ENCODE measurements around the gene INHBE. TPM values are rescaled to one million over a fixed set of nuclear protein-coding genes. Genes with fewer than 3 reads are reported as not detected.
A peak's percentile ranks its signal among the peaks of the same experiment; 100 is the strongest.
"Not testable (repeated sequence)": the region's sequence is repeated elsewhere in the genome, so short reads cannot be mapped to it uniquely, and the experiment has no call there.

Gene INHBE, protein sequence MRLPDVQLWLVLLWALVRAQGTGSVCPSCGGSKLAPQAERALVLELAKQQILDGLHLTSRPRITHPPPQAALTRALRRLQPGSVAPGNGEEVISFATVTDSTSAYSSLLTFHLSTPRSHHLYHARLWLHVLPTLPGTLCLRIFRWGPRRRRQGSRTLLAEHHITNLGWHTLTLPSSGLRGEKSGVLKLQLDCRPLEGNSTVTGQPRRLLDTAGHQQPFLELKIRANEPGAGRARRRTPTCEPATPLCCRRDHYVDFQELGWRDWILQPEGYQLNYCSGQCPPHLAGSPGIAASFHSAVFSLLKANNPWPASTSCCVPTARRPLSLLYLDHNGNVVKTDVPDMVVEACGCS
- under 1 TPM in 1 of 2 experiments, not detected in 1; 0.35 TPM for total RNA-seq

DNA sequence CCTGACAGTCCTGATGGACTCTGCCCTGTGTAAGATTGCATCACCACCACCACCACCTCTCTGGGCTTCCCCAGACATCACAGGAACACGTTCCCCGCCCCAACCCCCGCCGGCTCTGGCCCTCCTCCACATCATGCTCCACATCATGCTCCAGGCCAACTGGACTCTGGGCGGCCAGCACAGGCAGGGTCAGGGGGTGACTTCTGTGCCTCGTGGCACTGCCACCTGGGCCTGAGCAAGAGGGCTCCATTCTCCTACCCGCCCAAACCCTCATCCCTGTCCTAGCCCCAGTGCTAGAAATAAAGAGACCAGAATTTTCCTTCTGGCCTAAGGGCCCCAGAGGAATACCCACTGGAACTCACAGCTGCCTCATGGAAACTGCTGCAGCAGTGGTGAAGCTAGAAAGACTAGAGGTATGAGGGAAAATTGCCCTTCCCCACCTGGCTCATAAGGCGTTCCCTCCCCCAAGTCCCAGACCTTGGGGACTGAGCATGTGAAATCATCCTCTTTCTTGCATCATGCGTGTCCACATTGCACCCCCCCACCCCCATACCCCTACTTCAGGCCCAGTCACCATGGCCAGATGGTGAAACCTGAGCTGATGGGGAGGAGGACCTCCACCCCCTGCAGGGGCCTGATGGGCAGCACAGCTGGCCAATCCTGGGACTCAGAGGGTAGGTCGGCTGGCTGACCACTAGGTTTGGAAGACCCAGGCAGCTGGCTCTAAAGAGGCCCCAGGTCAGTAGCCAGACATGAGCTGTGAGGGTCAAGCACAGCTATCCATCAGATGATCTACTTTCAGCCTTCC is at the start of gene INHBE:
TSS of gene INHBE (plus strand) at position 742 of the 808 bp plus-strand sequence. CDS start 230 bp downstream, outside the sequence.
- Mint-ChIP-seq H3K27ac (peak within 1 kb of the TSS; percentile 13), H3K4me1 (peaks cover 24% of the 10 kb centered on the region), H3K4me3 (peak within 1 kb of the TSS; percentile 63), H3K9me3 (ENCODE audit: low read depth) (no peaks in the 10 kb centered on the region), H3K27me3 (no peaks in the 10 kb centered on the region), H3K36me3 (no peaks in the 10 kb centered on the region)
- no peak for ATAC-seq
- CTCF ChIA-PET, result interaction anchor here (0.7 to 15.0 kb wide), 29 partner anchors 8 to 241 kb away, joined by 3 to 144 read pairs (median 5); partner anchors contain the start of genes ARHGAP9 and INHBC
- DNase-seq, result no peak

- CTCF ChIA-PET, result interaction anchor here (0.8 to 1.4 kb wide), 3 partner anchors 42 to 197 kb away, joined by 3 to 5 read pairs (median 3); no protein-coding TSS in a partner anchor
- H3K4me3 Mint-ChIP-seq, result no peak overlapping the region
- no peaks in the 10 kb centered on the region for H3K9me3 Mint-ChIP-seq (ENCODE audit: low read depth)
- DNase-seq (no peak), ATAC-seq (no peak)
- no peaks in the 10 kb centered on the region for H3K27me3 Mint-ChIP-seq
- peaks cover 3% of the 10 kb centered on the region for H3K4me1 Mint-ChIP-seq
- H3K36me3 Mint-ChIP-seq, result peaks cover 11% of the 10 kb centered on the region
- H3K27ac Mint-ChIP-seq, result no peak overlapping the region
These were observed 44.6 kb upstream of the INHBE start for GRCh38 chr12:57410534-57410933.

DNA sequence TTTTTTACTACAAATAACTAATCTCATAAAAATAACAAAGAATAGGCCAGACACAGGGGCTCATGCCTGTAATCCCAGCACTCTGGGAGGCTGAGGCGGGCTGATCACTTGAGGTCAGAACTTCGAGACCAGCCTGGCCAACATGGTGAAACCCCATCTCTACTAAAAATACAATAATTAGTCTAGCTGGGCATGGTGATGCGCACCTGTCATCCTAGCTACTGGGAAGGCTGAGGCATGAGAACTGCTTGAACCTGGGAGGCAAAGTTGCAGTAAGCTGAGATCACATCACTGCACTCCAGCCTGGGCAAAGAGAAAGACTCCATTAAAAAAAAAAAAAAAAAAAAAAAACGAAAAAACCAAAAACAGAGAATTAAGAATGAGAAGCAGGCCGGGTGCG is 40.9 kb upstream of the INHBE start:
- H3K4me3 Mint-ChIP-seq; ATAC-seq; CTCF ChIA-PET; DNase-seq; H3K27me3 Mint-ChIP-seq; H3K9me3 Mint-ChIP-seq (ENCODE audit: low read depth); H3K4me1 Mint-ChIP-seq; H3K27ac Mint-ChIP-seq: not testable (repeated sequence)
- H3K36me3 Mint-ChIP-seq, result peaks cover 11% of the 10 kb centered on the region

DNA sequence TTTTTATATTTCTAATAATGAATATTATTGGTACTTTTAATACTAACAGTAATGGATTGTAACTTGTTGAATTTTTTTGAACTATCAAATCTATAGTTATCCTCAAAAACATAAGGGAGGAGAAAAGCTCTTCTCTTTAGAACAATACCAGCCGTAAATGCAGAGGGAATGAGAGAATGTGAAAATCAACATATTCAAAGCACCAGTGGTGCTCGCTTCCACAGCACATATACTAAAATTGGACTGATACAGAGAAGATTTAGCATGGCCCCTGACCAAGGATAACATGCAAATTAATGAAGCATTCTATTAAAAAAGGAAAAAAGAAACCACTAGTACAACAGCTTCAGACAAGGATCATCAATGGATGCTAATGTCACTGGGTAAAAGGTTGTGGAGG is 40.0 kb upstream of the INHBE start:
- ATAC-seq (no peak), DNase-seq (no peak)
- no peaks in the 10 kb centered on the region for H3K27me3 Mint-ChIP-seq
- no peak overlapping the region for H3K27ac Mint-ChIP-seq
- H3K4me1 Mint-ChIP-seq, result no peaks in the 10 kb centered on the region
- H3K4me3 Mint-ChIP-seq, result no peak overlapping the region
- H3K36me3 Mint-ChIP-seq, result peaks cover 15% of the 10 kb centered on the region
- CTCF ChIA-PET, result interaction anchor here (1.3 kb wide), 1 partner anchor 202 kb away, joined by 3 read pairs; no protein-coding TSS in a partner anchor
- H3K9me3 Mint-ChIP-seq (ENCODE audit: low read depth), result no peaks in the 10 kb centered on the region

GRCh38 chr12:57416039-57416996 is 38.8 kb upstream of the INHBE start:
- CTCF ChIA-PET, result no interaction called here
- no peak overlapping the region for H3K27ac Mint-ChIP-seq

DNA sequence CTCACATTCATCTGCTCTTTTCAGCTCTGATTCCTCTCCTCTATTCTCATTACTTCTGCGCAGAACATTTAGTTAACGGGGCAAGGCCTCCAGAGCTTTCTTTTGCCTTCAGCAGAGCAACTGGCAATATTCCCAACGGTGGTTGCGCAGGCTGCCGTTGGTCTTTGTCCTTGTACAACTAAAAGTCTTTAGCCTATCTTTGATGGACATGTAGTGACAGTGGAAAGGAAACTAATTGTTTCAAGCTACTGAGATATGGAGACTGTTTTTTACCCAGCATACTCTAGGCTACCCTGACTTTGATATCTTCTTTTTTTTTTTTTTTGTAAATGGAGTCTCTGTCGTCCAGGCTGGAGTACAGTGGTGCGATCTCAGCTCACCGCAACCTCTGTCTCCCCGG is 36.9 kb upstream of the INHBE start:
- no peak overlapping the region for H3K4me3 Mint-ChIP-seq
- no peaks in the 10 kb centered on the region for H3K9me3 Mint-ChIP-seq (ENCODE audit: low read depth)
- peaks cover 20% of the 10 kb centered on the region for H3K36me3 Mint-ChIP-seq
- H3K4me1 Mint-ChIP-seq, result no peaks in the 10 kb centered on the region
- ATAC-seq (no peak), DNase-seq (no peak)
- CTCF ChIA-PET, result interaction anchor here (1.2 to 2.0 kb wide), 2 partner anchors 12 to 41 kb away, joined by 3 to 5 read pairs; partner anchors contain the start of gene GLI1
- no peaks in the 10 kb centered on the region for H3K27me3 Mint-ChIP-seq
- no peak overlapping the region for H3K27ac Mint-ChIP-seq

More at GRCh38 chr12:57416039-57416996, 38.8 kb upstream of the INHBE start:
- DNase-seq (no peak), ATAC-seq (no peak)
- Mint-ChIP-seq H3K9me3 (ENCODE audit: low read depth) (no peaks in the 10 kb centered on the region), H3K36me3 (peaks cover 18% of the 10 kb centered on the region), H3K4me3 (no peak overlapping the region), H3K27me3 (no peaks in the 10 kb centered on the region), H3K4me1 (no peaks in the 10 kb centered on the region)

DNA sequence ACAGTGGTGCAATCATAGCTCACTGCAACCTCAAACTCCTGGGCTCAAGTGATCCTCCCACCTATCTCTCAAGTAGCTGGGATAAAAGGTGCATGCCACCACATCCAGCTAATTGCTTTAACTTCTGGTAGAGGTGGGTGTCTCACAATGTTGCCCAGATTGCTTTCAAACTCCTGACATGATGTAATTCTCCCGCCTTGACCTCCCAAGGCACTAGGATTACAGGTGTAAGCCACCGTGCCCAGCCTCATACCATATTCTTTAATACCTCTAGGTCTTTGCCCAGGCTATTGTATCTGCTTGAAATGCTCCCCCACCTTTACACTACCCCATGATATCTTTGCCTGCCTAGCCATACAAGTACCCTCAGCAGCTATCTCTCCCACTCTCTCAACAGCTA is 35.6 kb upstream of the INHBE start:
- DNase-seq (no peak), ATAC-seq (no peak)
- Mint-ChIP-seq H3K4me3 (no peak overlapping the region), H3K27ac (no peak overlapping the region), H3K9me3 (ENCODE audit: low read depth) (no peaks in the 10 kb centered on the region), H3K36me3 (peaks cover 20% of the 10 kb centered on the region), H3K27me3 (no peaks in the 10 kb centered on the region), H3K4me1 (no peaks in the 10 kb centered on the region)
- CTCF ChIA-PET, result interaction anchor here (1.2 to 2.0 kb wide), 2 partner anchors 11 to 40 kb away, joined by 3 to 5 read pairs; partner anchors contain the start of gene GLI1

DNA sequence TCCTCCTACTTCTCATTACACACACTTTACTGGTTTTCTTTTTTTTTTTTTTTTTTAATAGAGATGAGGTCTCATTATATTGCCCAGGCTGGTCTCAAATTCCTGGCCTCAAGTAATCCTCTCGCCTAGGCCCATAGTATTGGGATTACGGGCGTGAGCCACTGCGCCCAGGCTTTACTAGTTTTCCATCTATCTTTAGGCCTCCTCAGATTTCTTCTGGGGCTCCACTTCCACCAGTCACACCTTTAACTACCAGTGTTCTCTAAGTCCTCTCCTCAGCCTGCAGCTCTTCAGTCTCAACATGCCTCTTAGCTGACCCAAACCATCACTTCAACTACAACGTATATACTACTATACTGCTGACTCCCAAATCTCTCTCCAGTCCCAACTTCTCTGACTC is 34.6 kb upstream of the INHBE start:
- peaks cover 26% of the 10 kb centered on the region for H3K36me3 Mint-ChIP-seq
- CTCF ChIA-PET, result interaction anchor here (2.0 kb wide), 1 partner anchor 38 kb away, joined by 13 read pairs; the partner anchor contains the start of gene GLI1
- H3K27me3 Mint-ChIP-seq, result no peaks in the 10 kb centered on the region
- H3K9me3 Mint-ChIP-seq (ENCODE audit: low read depth), result no peaks in the 10 kb centered on the region
- no peak for ATAC-seq
- H3K27ac Mint-ChIP-seq, result no peak overlapping the region
- no peaks in the 10 kb centered on the region for H3K4me1 Mint-ChIP-seq
- DNase-seq, result no peak
- no peak overlapping the region for H3K4me3 Mint-ChIP-seq

DNA sequence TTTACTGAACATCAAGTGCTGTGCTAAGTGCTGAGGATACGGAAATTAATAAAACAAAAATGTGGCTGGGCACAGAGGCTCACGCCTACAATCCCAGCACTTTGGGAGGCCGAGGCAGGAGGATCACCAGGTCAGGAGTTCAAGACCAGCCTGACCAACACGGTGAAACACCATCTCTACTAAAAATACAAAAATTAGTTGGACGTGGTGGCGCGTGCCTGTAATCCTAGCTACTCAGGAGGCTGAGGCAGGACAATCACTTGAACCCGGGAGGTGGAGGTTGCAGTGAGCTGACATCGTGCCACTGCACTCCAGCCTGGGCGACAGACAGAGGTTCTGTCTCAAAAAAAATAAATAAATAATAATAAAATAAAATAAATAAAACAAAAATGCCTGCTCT is 28.2 kb upstream of the INHBE start:
- H3K4me1 Mint-ChIP-seq, result peaks cover 29% of the 10 kb centered on the region
- not testable (repeated sequence) for H3K9me3 Mint-ChIP-seq (ENCODE audit: low read depth); ATAC-seq; DNase-seq; H3K27ac Mint-ChIP-seq; H3K27me3 Mint-ChIP-seq; H3K4me3 Mint-ChIP-seq
- CTCF ChIA-PET, result interaction anchor here (3.9 kb wide), 1 partner anchor 27 kb away, joined by 23 read pairs; the partner anchor contains the start of gene INHBE
- peaks cover 33% of the 10 kb centered on the region for H3K36me3 Mint-ChIP-seq

DNA sequence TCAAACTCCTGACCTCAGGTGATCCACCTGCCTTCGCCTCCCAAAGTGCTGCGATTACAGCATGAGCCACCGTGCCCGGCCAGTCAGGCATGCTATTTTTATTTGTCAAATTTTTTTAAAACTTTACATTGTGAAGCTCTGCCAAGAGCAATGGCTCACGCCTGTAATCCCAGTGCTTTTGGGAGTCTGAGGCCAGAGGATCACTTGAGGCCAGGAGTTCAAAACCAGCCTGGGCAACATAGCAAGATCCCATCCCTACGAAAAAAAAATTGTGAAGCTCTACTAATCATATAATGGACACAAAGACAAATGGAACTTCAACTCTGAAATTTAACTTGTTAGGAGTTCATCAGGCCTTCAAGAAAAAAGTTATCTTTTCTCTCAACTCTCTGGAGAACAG is 26.1 kb upstream of the INHBE start:
- CTCF ChIA-PET, result interaction anchor here (1.4 to 3.9 kb wide), 3 partner anchors 24 to 31 kb away, joined by 5 to 29 read pairs (median 23); partner anchors contain the start of genes GLI1 and INHBE
- Mint-ChIP-seq H3K9me3 (ENCODE audit: low read depth) (no peaks in the 10 kb centered on the region), H3K27me3 (no peaks in the 10 kb centered on the region), H3K4me3 (peak overlapping the region; percentile 89), H3K4me1 (peaks cover 31% of the 10 kb centered on the region), H3K27ac (peak overlapping the region; percentile 34), H3K36me3 (peaks cover 26% of the 10 kb centered on the region)
- no peak for DNase-seq
- ATAC-seq, result no peak

DNA sequence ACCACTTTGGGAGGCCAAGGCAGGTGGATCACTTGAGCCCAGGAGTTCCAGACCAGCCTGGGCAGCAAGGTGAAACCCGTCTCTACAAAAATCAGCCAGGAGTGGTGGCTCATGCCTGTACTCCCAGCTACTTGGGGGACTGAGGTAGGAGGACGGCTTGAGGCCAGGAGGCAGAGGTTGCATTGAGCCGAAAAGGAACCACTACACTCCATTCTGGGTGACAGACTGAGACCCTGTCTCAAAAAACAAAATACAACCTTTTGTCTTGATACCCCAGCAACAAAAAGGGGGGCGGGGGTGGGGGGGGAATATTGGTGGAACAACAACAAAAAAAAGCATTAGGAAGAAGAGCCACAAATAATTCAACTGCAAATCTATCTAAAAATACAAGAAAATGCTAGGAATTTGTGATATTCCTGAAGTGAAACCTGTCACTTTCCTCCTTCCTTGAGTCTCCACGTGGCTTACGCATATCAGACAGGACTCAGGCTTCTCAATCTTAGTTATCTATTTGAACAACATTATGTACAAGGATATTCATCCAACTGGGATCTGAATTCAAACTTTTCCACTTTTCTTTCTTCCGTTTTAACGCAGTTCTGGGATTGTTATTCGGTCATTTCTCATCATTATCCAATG is 25.5 kb upstream of the INHBE start:
- Mint-ChIP-seq H3K4me3 (peak overlapping the region; percentile 89), H3K27ac (peak overlapping the region; percentile 97), H3K27me3 (no peaks in the 10 kb centered on the region), H3K36me3 (peaks cover 23% of the 10 kb centered on the region), H3K4me1 (peaks cover 35% of the 10 kb centered on the region), H3K9me3 (ENCODE audit: low read depth) (no peaks in the 10 kb centered on the region)
- ATAC-seq, result no peak
- CTCF ChIA-PET, result interaction anchor here (0.8 to 3.9 kb wide), 10 partner anchors 11 to 327 kb away, joined by 3 to 29 read pairs (median 4); partner anchors contain the start of genes GLI1 and INHBE
- DNase-seq, result no peak
